ENCODE measurements around the gene SERHL2. TPM values are rescaled to one million over a fixed set of nuclear protein-coding genes. Genes with fewer than 3 reads are reported as not detected.

Gene SERHL2
- total RNA-seq, 2 experiments from 2014 or later, result 0.36 to 1.3 TPM

DNA sequence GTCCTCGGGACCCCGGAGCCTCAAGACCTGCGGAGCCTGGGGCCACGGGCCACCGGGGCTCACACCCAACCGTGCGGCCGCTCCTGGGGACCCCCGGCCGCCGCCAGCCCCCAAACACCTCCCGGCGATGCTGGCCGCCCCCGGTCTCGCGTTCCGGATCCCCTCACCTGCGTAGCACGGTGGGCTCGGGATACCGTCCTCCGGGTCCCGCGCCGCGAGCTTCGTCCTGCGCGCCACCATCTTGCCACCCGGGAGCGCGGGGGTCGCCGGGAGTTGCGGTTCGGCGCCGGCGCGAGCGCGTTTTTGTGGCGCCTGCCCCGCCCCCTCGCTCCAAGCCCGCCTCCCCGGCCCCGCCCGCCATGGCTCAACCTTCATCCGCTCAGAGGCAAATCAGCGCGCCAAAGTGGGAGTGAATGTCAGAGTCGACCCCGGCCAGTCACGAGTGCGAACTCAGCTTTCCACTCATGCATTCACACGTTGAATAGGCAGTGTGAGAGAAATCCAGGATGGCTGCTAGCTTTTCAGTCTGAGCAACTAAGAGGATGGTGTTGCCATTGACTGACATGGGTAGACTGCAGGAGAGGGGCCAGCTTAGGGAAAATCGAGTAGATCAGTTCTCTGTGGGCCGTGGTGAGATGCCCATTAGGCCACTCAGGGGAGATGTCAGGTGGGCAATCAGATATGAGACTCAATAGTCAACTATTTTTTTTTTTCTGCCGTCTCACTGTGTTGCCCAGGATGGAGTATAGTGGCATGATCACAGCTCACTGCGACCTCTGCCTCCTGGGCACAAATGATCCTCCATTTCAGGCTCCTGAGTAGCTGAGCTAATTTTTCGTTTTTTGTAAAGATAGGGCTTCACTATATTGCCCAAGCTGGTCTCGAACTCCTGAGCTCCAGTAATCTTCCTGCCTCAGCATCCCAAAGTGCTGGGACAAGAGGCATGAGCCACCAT lies 28.3 kb downstream of the SERHL2 start:
- CTCF ChIA-PET, result interaction anchor here (0.6 kb wide), 1 partner anchor 32 kb away, joined by 4 read pairs; no protein-coding TSS in a partner anchor
- intact Hi-C loops (cut with micrococcal nuclease), result loop anchor here (1.0 kb wide), 1 partner anchor 32 kb away; the partner anchor contains the start of gene POLDIP3
- peaks cover 24% of the 10 kb centered on the region for H3K36me3 Mint-ChIP-seq (ENCODE audit: low read depth)
- H3K27ac Mint-ChIP-seq, result peak overlapping the region; percentile 73
- H3K4me3 Mint-ChIP-seq, result peak overlapping the region; percentile 96
- no peaks in the 10 kb centered on the region for H3K9me3 Mint-ChIP-seq
- DNase-seq, result peak; percentile 92
- H3K4me1 Mint-ChIP-seq (ENCODE audit: low read depth), result peaks cover 10% of the 10 kb centered on the region
- H3K27me3 Mint-ChIP-seq (ENCODE audit: low read depth), result no peaks in the 10 kb centered on the region

DNA sequence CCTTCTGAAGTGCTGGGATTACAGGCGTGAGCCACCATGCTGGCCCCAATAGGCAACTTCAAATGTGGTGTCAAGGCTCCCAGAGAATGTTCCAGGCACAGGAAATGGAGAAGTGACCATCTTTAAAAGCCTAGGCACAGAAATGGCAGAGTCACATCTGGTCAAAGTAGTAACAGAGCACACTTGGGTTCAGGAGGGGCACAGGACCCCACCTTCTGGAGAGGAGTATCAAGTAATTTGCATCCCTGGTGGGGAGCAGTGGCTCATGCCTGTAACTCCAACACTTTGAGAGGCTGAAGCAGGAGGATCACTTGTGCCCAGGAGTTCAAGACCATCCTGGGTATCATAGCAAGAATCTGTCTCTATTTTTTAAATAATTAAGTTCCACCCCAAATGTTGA lies 29.2 kb downstream of the SERHL2 start:
- no peak overlapping the region for H3K27ac Mint-ChIP-seq
- H3K9me3 Mint-ChIP-seq, result no peaks in the 10 kb centered on the region
- intact Hi-C loops (cut with micrococcal nuclease), result loop anchor here (1.0 kb wide), 1 partner anchor 31 kb away; the partner anchor contains the start of gene POLDIP3
- no peaks in the 10 kb centered on the region for H3K27me3 Mint-ChIP-seq (ENCODE audit: low read depth)
- H3K4me3 Mint-ChIP-seq, result no peak overlapping the region
- peaks cover 8% of the 10 kb centered on the region for H3K4me1 Mint-ChIP-seq (ENCODE audit: low read depth)
- CTCF ChIA-PET, result no interaction called here
- DNase-seq, result no peak
- peaks cover 25% of the 10 kb centered on the region for H3K36me3 Mint-ChIP-seq (ENCODE audit: low read depth)

DNA sequence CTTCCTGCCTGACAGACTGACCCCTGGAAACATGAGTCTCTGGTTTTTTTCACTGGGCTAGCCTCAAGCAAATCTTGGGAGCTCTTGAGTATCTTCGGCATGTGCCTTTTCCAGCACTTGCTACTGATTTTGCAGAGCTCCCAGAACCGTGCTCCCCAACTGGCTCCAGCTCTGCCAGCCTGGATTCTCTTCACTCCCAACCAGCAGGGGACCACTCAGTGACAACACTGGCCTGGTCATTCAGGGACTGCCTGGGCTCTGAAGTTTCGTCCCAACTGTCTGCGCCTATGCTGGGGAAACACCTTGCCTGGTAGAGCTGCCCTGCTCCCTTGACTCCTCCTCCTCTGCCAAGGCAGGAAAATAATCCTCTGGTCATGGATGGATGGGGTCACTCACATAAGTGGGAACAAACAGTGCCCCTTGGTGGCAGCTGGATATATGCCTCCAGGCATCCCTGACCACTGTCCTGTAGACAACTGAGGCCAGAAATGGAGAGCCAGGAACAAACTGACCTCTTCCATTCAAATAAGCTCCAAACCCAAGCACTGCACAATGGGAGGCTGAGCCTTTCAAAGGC lies 30.7 kb downstream of the SERHL2 start:
- CTCF ChIA-PET, result no interaction called here
- Mint-ChIP-seq H3K4me1 (ENCODE audit: low read depth) (peaks cover 6% of the 10 kb centered on the region), H3K27me3 (ENCODE audit: low read depth) (no peaks in the 10 kb centered on the region), H3K27ac (no peak overlapping the region), H3K36me3 (ENCODE audit: low read depth) (peaks cover 22% of the 10 kb centered on the region), H3K9me3 (no peaks in the 10 kb centered on the region), H3K4me3 (no peak overlapping the region)
- no peak for DNase-seq
- intact Hi-C loops (cut with micrococcal nuclease), result no loop called here

DNA sequence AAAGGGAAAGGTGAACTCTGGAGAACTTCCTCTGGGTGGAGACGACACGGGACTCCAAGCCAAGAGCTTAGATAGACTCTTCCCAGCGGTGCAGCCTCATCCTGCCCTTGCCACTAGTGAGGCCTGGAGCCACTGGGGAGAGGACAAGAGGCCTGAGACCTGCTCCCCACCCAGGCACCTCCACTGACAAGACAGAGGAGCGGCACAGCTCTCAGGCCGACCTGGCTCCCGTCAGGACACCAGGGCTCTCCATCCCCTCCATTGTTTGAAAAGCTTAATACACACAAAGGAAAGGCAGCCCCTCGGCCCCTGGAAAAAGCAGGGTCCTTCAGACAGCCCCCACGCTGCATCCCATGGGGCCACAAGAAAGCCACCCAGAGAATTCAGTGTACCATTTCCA lies 31.3 kb downstream of the SERHL2 start:
- CTCF ChIA-PET, result interaction anchor here (1.1 kb wide), 1 partner anchor 15 kb away, joined by 3 read pairs; no protein-coding TSS in a partner anchor
- intact Hi-C loops (cut with micrococcal nuclease), result no loop called here
- H3K36me3 Mint-ChIP-seq (ENCODE audit: low read depth), result peaks cover 26% of the 10 kb centered on the region
- no peak overlapping the region for H3K4me3 Mint-ChIP-seq
- peaks cover 6% of the 10 kb centered on the region for H3K4me1 Mint-ChIP-seq (ENCODE audit: low read depth)
- H3K27ac Mint-ChIP-seq, result no peak overlapping the region
- H3K27me3 Mint-ChIP-seq (ENCODE audit: low read depth), result no peaks in the 10 kb centered on the region
- no peak for DNase-seq
- H3K9me3 Mint-ChIP-seq, result no peaks in the 10 kb centered on the region

DNA sequence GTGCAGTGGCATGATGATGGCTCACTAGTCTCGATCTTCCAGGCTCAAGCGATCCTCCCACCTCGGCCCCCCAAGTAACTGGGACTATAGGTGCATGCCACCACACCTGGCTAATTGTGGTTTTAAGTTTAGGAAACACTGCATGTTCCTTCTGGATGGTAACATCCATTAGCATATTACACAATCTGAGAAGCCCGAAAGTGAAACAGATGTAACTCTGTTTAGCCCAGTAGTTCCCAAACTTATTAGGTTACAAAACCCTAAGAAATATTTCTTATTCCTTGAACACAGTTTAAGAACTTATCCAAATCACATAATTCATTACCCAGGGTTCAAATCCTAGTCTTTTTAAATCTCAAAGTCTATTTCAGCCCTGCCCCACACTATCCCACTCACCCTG lies 32.6 kb downstream of the SERHL2 start:
- Mint-ChIP-seq H3K36me3 (ENCODE audit: low read depth) (peaks cover 25% of the 10 kb centered on the region), H3K4me1 (ENCODE audit: low read depth) (peaks cover 3% of the 10 kb centered on the region), H3K9me3 (no peaks in the 10 kb centered on the region), H3K27ac (peak overlapping the region; percentile 28), H3K27me3 (ENCODE audit: low read depth) (no peaks in the 10 kb centered on the region), H3K4me3 (no peak overlapping the region)
- DNase-seq, result no peak
- CTCF ChIA-PET, result interaction anchor here (0.5 kb wide), 1 partner anchor 142 kb away, joined by 3 read pairs; no protein-coding TSS in a partner anchor
- intact Hi-C loops (cut with micrococcal nuclease), result no loop called here

DNA sequence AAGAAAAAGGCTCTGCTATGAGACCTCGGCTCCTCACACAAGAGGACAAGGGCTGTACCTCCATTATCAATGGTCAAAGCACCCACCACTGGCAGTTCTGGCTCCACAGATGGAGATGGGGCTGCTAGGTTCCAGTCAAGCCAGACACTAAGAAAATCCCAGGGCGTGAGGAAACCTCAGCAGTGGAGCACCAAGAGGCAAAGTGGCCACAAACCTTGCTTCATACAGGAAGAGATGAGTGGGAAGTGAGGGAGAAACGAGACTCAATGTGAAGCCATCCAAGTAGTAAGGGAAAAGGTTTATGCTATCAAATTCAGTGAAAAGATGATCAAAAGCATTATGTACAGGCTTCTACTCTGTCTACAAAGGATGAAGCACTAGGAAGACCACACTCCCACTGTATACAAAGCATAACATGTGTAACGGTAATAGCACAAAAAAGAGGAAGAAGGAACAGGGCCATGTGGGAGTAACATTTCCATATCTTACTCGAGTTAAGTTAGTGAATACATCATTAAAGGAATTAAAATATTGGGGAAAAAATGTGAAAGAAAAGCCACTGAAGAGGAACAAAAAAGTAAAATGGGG lies 33.9 kb downstream of the SERHL2 start:
- Mint-ChIP-seq H3K9me3 (no peaks in the 10 kb centered on the region), H3K36me3 (ENCODE audit: low read depth) (peaks cover 21% of the 10 kb centered on the region), H3K4me3 (no peak overlapping the region), H3K27me3 (ENCODE audit: low read depth) (no peaks in the 10 kb centered on the region), H3K27ac (no peak overlapping the region), H3K4me1 (ENCODE audit: low read depth) (no peaks in the 10 kb centered on the region)
- CTCF ChIA-PET, result no interaction called here
- intact Hi-C loops (cut with micrococcal nuclease), result no loop called here
- DNase-seq, result no peak

DNA sequence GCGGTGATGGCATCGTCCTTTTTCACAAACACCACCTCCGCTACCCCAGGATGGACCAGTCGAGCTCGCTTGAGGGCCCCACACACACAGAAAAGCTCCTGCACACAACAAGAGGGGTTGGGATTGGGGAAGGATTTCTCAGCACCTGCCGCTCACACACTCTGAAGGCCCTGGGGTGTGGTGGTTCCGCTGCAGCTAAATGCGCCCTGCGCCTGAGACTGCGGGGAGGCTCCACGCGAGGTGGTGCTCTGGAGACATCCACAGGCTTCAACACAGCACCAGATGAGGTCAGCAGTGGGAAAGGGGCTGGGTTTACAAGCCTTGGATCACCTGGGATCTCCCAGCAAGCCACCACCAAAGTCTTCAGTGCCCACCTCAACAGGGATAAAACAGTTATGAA lies 38.2 kb downstream of the SERHL2 start:
- CTCF ChIA-PET, result interaction anchor here (1.0 kb wide), 1 partner anchor 20 kb away, joined by 3 read pairs; no protein-coding TSS in a partner anchor
- Mint-ChIP-seq H3K27ac (no peak overlapping the region), H3K4me1 (ENCODE audit: low read depth) (no peaks in the 10 kb centered on the region), H3K4me3 (no peak overlapping the region), H3K27me3 (ENCODE audit: low read depth) (no peaks in the 10 kb centered on the region), H3K9me3 (no peaks in the 10 kb centered on the region), H3K36me3 (ENCODE audit: low read depth) (peaks cover 23% of the 10 kb centered on the region)
- intact Hi-C loops (cut with micrococcal nuclease), result no loop called here
- no peak for DNase-seq

DNA sequence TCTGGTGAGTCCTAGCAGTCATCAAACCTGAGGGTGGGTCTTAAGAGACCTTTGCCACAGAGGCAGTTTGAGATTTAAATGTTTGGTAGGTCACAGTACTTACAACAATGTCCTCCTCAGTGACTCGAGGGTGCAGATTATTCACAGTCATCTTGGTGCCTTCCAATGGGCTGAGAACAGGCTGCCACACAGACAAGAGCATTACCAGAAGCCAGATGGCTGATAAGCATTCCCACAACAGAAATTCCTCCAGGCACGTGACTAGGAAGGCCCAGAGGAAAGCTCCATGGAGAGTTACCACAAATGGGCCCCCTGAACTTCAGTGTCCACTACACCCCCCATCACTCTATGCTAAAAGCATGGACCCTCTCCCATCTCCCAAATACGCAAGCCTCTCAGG lies 41.7 kb downstream of the SERHL2 start:
- no peak overlapping the region for H3K27ac Mint-ChIP-seq
- DNase-seq, result no peak
- peaks cover 25% of the 10 kb centered on the region for H3K36me3 Mint-ChIP-seq (ENCODE audit: low read depth)
- intact Hi-C loops (cut with micrococcal nuclease), result no loop called here
- H3K4me1 Mint-ChIP-seq (ENCODE audit: low read depth), result no peaks in the 10 kb centered on the region
- H3K4me3 Mint-ChIP-seq, result no peak overlapping the region
- no peaks in the 10 kb centered on the region for H3K27me3 Mint-ChIP-seq (ENCODE audit: low read depth)
- H3K9me3 Mint-ChIP-seq, result no peaks in the 10 kb centered on the region
- CTCF ChIA-PET, result no interaction called here

DNA sequence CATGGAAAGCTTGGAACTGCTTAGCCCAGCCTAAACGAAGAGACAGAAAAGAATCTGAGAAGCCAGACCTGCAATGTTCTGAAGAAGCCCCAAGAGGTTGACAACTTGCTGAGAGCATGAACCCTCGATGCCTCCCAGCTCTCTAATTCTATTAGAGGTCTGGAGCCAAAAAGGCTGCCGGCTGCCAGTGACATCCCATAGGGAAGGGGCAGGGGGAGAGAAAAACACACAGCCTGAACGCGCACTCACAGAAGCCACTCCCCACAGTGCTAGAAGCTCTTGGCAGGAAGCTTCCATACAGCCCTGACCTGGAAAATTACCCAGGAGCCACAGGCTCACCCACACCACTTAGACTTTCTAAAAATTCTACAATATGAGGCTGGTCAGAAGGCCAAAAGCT lies 42.6 kb downstream of the SERHL2 start:
- no peaks in the 10 kb centered on the region for H3K27me3 Mint-ChIP-seq (ENCODE audit: low read depth)
- H3K4me1 Mint-ChIP-seq (ENCODE audit: low read depth), result no peaks in the 10 kb centered on the region
- CTCF ChIA-PET, result interaction anchor here (0.6 kb wide), 1 partner anchor 35 kb away, joined by 3 read pairs; no protein-coding TSS in a partner anchor
- H3K4me3 Mint-ChIP-seq, result no peak overlapping the region
- H3K9me3 Mint-ChIP-seq, result no peaks in the 10 kb centered on the region
- peaks cover 27% of the 10 kb centered on the region for H3K36me3 Mint-ChIP-seq (ENCODE audit: low read depth)
- DNase-seq, result no peak
- intact Hi-C loops (cut with micrococcal nuclease), result no loop called here
- H3K27ac Mint-ChIP-seq, result no peak overlapping the region

DNA sequence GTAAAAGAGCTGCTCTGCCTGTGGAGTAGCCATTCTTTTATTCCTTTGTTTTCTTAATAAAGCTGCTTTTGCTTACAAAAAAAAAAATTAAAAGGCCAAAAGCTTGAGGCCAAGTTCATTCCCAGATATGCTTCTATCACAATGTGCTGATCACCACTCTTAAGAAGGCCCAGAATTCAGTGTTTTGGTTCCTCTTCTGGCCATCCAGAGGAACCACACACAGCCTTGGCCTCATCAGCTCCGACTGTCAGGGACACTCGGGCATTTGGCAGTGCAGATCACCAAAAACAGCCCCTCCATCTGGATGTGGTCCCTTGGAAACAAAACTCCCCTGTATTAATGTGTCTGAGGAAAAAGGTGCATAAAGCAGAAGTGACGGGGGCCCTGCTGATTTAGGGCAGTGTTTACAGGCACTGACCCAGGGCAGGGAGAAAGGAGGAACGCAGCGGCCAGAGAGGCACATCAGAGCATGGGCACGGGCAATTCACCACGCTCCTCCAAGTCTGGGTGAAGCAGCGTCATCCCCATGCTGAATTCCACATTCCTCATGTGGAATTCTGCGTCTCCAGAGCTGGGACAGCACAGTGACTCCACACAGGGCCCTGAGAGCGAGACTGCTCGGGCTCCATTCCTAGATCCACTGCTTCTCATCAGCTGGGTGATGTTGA lies 43.2 kb downstream of the SERHL2 start:
- intact Hi-C loops (cut with micrococcal nuclease), result no loop called here
- no peak for DNase-seq
- Mint-ChIP-seq H3K36me3 (ENCODE audit: low read depth) (peaks cover 30% of the 10 kb centered on the region), H3K9me3 (no peaks in the 10 kb centered on the region), H3K4me3 (no peak overlapping the region), H3K4me1 (ENCODE audit: low read depth) (no peaks in the 10 kb centered on the region), H3K27ac (no peak overlapping the region), H3K27me3 (ENCODE audit: low read depth) (no peaks in the 10 kb centered on the region)
- CTCF ChIA-PET, result interaction anchor here (0.6 kb wide), 1 partner anchor 35 kb away, joined by 3 read pairs; no protein-coding TSS in a partner anchor

DNA sequence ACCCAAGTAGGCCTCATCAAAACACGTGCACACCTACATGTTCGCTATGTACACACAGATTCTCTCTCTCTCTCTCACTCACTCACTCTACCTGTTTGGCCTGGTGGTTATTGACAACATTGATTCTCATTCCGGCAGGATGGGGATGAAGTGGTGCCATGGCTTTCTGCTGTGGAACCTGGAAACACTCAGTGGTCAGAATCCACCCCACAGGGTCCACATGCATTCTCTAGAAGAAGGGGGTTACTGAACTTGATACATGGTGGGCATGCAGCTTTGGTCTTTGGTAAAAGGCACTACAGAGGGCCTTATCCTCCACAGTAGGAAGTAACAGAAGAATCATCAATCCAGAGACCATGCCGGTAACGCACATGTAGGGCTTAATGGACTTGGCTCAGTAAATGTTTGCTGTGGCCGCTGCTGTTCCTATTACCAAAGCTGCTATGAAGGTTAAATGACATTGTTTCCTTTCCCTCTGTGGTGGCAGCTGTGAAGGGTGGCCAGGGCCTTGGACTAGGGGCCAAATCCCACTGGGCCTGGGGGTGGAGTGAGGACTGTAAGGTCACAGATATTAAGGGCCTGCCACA lies 48.2 kb downstream of the SERHL2 start:
- CTCF ChIA-PET, result no interaction called here
- H3K4me3 Mint-ChIP-seq, result no peak overlapping the region
- H3K27me3 Mint-ChIP-seq (ENCODE audit: low read depth), result no peaks in the 10 kb centered on the region
- no peak for DNase-seq
- intact Hi-C loops (cut with micrococcal nuclease), result no loop called here
- peaks cover 35% of the 10 kb centered on the region for H3K36me3 Mint-ChIP-seq (ENCODE audit: low read depth)
- H3K4me1 Mint-ChIP-seq (ENCODE audit: low read depth), result peaks cover 33% of the 10 kb centered on the region
- H3K9me3 Mint-ChIP-seq, result no peaks in the 10 kb centered on the region
- H3K27ac Mint-ChIP-seq, result no peak overlapping the region

DNA sequence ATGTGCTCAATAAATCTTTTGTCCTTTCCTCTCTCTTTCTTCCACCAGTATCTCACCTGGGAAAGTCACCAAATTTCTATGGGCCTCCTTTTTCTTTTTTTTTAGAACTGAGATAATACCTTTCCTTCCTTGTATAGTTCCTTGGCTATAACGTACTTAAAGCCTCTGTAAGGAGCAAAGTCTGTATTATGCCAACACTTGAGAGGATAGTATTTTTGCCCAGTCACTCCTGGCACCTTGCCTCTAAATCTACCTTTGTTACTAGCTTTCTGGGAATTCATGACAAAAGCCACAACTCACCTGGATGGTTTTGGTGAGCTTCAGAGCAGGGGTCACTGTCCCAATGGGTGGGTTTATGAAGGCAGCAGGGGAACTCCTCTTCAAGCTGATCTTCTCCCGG lies 48.7 kb downstream of the SERHL2 start:
- Mint-ChIP-seq H3K4me3 (no peak overlapping the region), H3K36me3 (ENCODE audit: low read depth) (peaks cover 33% of the 10 kb centered on the region), H3K9me3 (no peaks in the 10 kb centered on the region), H3K27me3 (ENCODE audit: low read depth) (no peaks in the 10 kb centered on the region), H3K27ac (no peak overlapping the region), H3K4me1 (ENCODE audit: low read depth) (peaks cover 36% of the 10 kb centered on the region)
- CTCF ChIA-PET, result no interaction called here
- DNase-seq, result no peak
- intact Hi-C loops (cut with micrococcal nuclease), result no loop called here
